SK-N-SH (cell line): ENCODE results near the gene TP53TG5. TPM values are rescaled to one million over a fixed set of nuclear protein-coding genes. Genes with fewer than 3 reads are reported as not detected.

ENCODE experiments used
- CTCF ChIA-PET: fragments of 300-600, 350-600 bp; formaldehyde crosslinking; extraction: SDS; loops from one replicate; lab custom pipeline; 2021; lab: Yijun Ruan, JAX
- POLR2A ChIA-PET: fragments of 350-600 bp; sonication (Branson Sonifier 250); formaldehyde crosslinking; extraction: SDS; loops from one replicate; lab custom pipeline; 2020; ENCODE audit warnings: antibody characterized with exemption, inconsistent platforms; lab: Yijun Ruan, JAX
- DNase-seq: peaks from one replicate; pipeline ENCODE4 v3.0.0; 2012
- H2AFZ ChIP-seq: fragments of 200-600 bp; sonication (generic); 2 replicates; pipeline ENCODE4 v1.8.1; 2016; ENCODE audit warnings: antibody characterized with exemption, mild to moderate bottlenecking, low read depth
- H3F3A ChIP-seq: fragments of 200-600 bp; sonication (generic); replicated peaks from 2 replicates; pipeline ENCODE3; 2016; ENCODE audit warnings: antibody characterized with exemption, mild to moderate bottlenecking; ENCODE audit not compliant: insufficient read depth
- H3K27ac ChIP-seq, 2 experiments: fragments of 200-500 bp in 1 of 2; fragments of 200-600 bp in 1 of 2; sonication (Bioruptor generic) in 1 of 2; sonication (generic), shearing (Covaris generic) in 1 of 2; 2 replicates each; pipeline versions ENCODE4 v1.5.1 to v1.6.1; 2014 to 2016; ENCODE audit warnings: low read depth in 2 of 2, inconsistent platforms in 1 of 2, low read length in 1 of 2, mild to moderate bottlenecking in 1 of 2, mixed read lengths in 1 of 2
- H3K27me3 ChIP-seq: fragments of 200-600 bp; sonication (generic), shearing (Covaris generic); 2 replicates; pipeline ENCODE4 v1.6.1; 2016; ENCODE audit warnings: mixed run types; ENCODE audit not compliant: insufficient read depth
- H3K36me3 ChIP-seq, 2 experiments: fragments of 200-500 bp in 1 of 2; fragments of 200-600 bp in 1 of 2; sonication (Bioruptor generic) in 1 of 2; sonication (generic) in 1 of 2; replicated peaks in 1 of 2; 2 replicates each; pipeline versions ENCODE3 to v1.5.1; 2014 to 2016; ENCODE audit warnings: low read length in 1 of 2, mild to moderate bottlenecking in 1 of 2; ENCODE audit not compliant: insufficient read depth in 2 of 2, control insufficient read depth in 1 of 2
- H3K4me1 ChIP-seq, 2 experiments: fragments of 200-500 bp in 1 of 2; fragments of 200-600 bp in 1 of 2; sonication (Bioruptor generic) in 1 of 2; sonication (generic), shearing (Covaris generic) in 1 of 2; 2 replicates each; pipeline versions ENCODE4 v1.5.1 to v1.6.1; 2014 to 2016; ENCODE audit warnings: low read depth in 1 of 2, low read length in 1 of 2, mixed run types in 1 of 2; ENCODE audit not compliant: insufficient read depth in 2 of 2, control insufficient read depth in 1 of 2
- H3K4me2 ChIP-seq: fragments of 200-600 bp; sonication (generic), shearing (Covaris generic); 2 replicates; pipeline ENCODE4 v1.6.1; 2017; ENCODE audit warnings: mixed run types
- H3K4me3 ChIP-seq, 2 experiments: fragments of 200-500 bp in 1 of 2; fragments of 200-600 bp in 1 of 2; sonication (Bioruptor generic) in 1 of 2; sonication (generic), shearing (Covaris generic) in 1 of 2; 2 replicates each; pipeline versions ENCODE4 v1.5.1 to v1.8.1; 2014 to 2016; ENCODE audit warnings: low read depth in 2 of 2, inconsistent platforms in 1 of 2, low read length in 1 of 2, mild to moderate bottlenecking in 1 of 2, mixed read lengths in 1 of 2, moderate library complexity in 1 of 2
- H3K79me2 ChIP-seq: fragments of 200-600 bp; sonication (generic); 2 replicates; pipeline ENCODE4 v1.8.1; 2017; ENCODE audit warnings: mild to moderate bottlenecking; ENCODE audit not compliant: insufficient read depth
- H3K9ac ChIP-seq: fragments of 200-600 bp; sonication (generic); 2 replicates; pipeline ENCODE4 v1.6.1; 2017; ENCODE audit warnings: mixed run types
- H3K9me2 ChIP-seq: fragments of 200-600 bp; sonication (generic); 2 replicates; pipeline ENCODE4 v1.6.1; 2017; ENCODE audit warnings: mixed run types
- H3K9me3 ChIP-seq: fragments of 200-600 bp; sonication (generic); 2 replicates; pipeline ENCODE4 v1.6.1; 2017; ENCODE audit warnings: mixed run types, mild to moderate bottlenecking, moderate library complexity
- H4K20me1 ChIP-seq: fragments of 200-600 bp; sonication (generic); 2 replicates; pipeline ENCODE4 v1.6.1; 2017; ENCODE audit warnings: mild to moderate bottlenecking, mixed run types; ENCODE audit not compliant: insufficient read depth
- CHD2 ChIP-seq: fragments of 150-350 bp; IDR thresholded peaks from 2 replicates; pipeline ENCODE4 v1.6.1; 2018; ENCODE audit warnings: low read length; ENCODE audit not compliant: partially characterized antibody
- EP300 ChIP-seq, 2 experiments: IDR thresholded peaks; 2 replicates each; pipeline versions ENCODE4 v1.4.0 to v1.6.1; 2012; ENCODE audit warnings: borderline replicate concordance in 1 of 2, low read depth in 1 of 2, low read length in 1 of 2
- EZH2phosphoT487 ChIP-seq: fragments of 200-600 bp; sonication (generic); IDR thresholded peaks from 2 replicates; pipeline ENCODE4 v1.6.1; 2017; ENCODE audit warnings: low read depth, mixed run types, mild to moderate bottlenecking, antibody characterized with exemption, moderate library complexity, borderline replicate concordance
- FOSL2 ChIP-seq: IDR thresholded peaks from 2 replicates; pipeline ENCODE4 v1.4.0; 2012; ENCODE audit warnings: low read depth, mild to moderate bottlenecking, moderate library complexity, borderline replicate concordance
- FOXJ3 ChIP-seq: sonication (generic); formaldehyde crosslinking; IDR thresholded peaks from 2 replicates; pipeline ENCODE4 v1.5.1; 2020; ENCODE audit warnings: mild to moderate bottlenecking, missing genetic modification reagents
- FOXM1 ChIP-seq: IDR thresholded peaks from 2 replicates; pipeline ENCODE4 v1.4.0; 2012; ENCODE audit warnings: low read depth, mild to moderate bottlenecking
- GATA2 ChIP-seq: sonication (generic); formaldehyde crosslinking; IDR thresholded peaks from 2 replicates; pipeline ENCODE4 v1.5.0; 2020; ENCODE audit warnings: mild to moderate bottlenecking, missing genetic modification reagents
- JUND ChIP-seq: IDR thresholded peaks from 2 replicates; pipeline ENCODE4 v1.4.0; 2012
- MAX ChIP-seq: IDR thresholded peaks from 2 replicates; pipeline ENCODE4 v1.4.0; 2012; ENCODE audit warnings: low read depth
- MEF2A ChIP-seq: IDR thresholded peaks from 2 replicates; pipeline ENCODE4 v1.4.0; 2012; ENCODE audit warnings: low read depth, borderline replicate concordance
- MXI1 ChIP-seq: IDR thresholded peaks from 2 replicates; pipeline ENCODE4 v1.6.1; 2012; ENCODE audit warnings: mild to moderate bottlenecking, low read depth, low read length, improper control_type of control experiment
- NFIC ChIP-seq: IDR thresholded peaks from 2 replicates; pipeline ENCODE4 v1.4.0; 2012; ENCODE audit warnings: borderline replicate concordance
- PBX3 ChIP-seq: IDR thresholded peaks from 2 replicates; pipeline ENCODE4; 2012
- POLR2AphosphoS5 ChIP-seq: IDR thresholded peaks from 2 replicates; pipeline ENCODE4 v1.6.1; 2012; ENCODE audit warnings: low read depth, low read length
- REST ChIP-seq: IDR thresholded peaks from 2 replicates; pipeline ENCODE4 v1.6.1; 2012; ENCODE audit warnings: mild to moderate bottlenecking, low read depth, low read length, moderate library complexity
- RFX5 ChIP-seq: IDR thresholded peaks from 2 replicates; pipeline ENCODE4 v1.6.1; 2012; ENCODE audit warnings: mild to moderate bottlenecking, improper control_type of control experiment, low read length
- RXRA ChIP-seq: IDR thresholded peaks from 2 replicates; pipeline ENCODE4 v1.4.0; 2012; ENCODE audit warnings: low read depth, mild to moderate bottlenecking, borderline replicate concordance
- SIN3A ChIP-seq: IDR thresholded peaks from 2 replicates; pipeline ENCODE4 v1.6.1; 2012; ENCODE audit warnings: low read depth, mild to moderate bottlenecking, low read length, moderate library complexity, borderline replicate concordance
- SMC3 ChIP-seq: IDR thresholded peaks from 2 replicates; pipeline ENCODE4 v1.6.1; 2012; ENCODE audit warnings: low read depth, low read length, improper control_type of control experiment
- TAF1 ChIP-seq: IDR thresholded peaks from 2 replicates; pipeline ENCODE4 v1.6.1; 2012; ENCODE audit warnings: low read depth, mild to moderate bottlenecking, low read length, moderate library complexity, borderline replicate concordance
- TEAD4 ChIP-seq: IDR thresholded peaks from 2 replicates; pipeline ENCODE4 v1.4.0; 2012; ENCODE audit warnings: mild to moderate bottlenecking, borderline replicate concordance; ENCODE audit not compliant: insufficient read depth
- USF2 ChIP-seq: fragments of 150-350 bp; IDR thresholded peaks from 2 replicates; pipeline ENCODE4 v1.6.1; 2017; ENCODE audit warnings: antibody characterized with exemption, low read length, low read depth, borderline replicate concordance
- ZBTB33 ChIP-seq: IDR thresholded peaks from 2 replicates; pipeline ENCODE4 v1.4.0; 2012; ENCODE audit warnings: low read depth, borderline replicate concordance
- WGBS: methylation state at CpG from one replicate; pipeline ENCODE4 v1.1.6; 2017; ENCODE audit warnings: low lambda C conversion rate; 5-methylcytosine and 5-hydroxymethylcytosine counted together
- polyA plus RNA-seq, 3 experiments: library from polyadenylated mRNA; depleted of rRNA; stranded (reverse); fragments of >200 nt; gene quantifications; 2 replicates each; pipeline ENCODE4 v1.2.3, GENCODE V29; 2012

TP53TG5 gene
- polyA plus RNA-seq, 1 of the 3 experiments (the other 2 are of a cell fraction): not detected

- ChIA-PET CTCF (interaction anchor here (0.9 to 3.7 kb wide), 9 partner anchors 9 to 355 kb away, joined by 3 to 22 read pairs (median 4); no protein-coding TSS in a partner anchor), POLR2A (interaction anchor here (0.7 to 1.9 kb wide), 7 partner anchors 8 to 445 kb away, joined by 3 to 7 read pairs (median 4); partner anchors contain the start of gene SYS1)
- Histone ChIP-seq H3K4me2 (peak within 1 kb of the TSS; percentile 84), H3K9me2 (no peaks in the 10 kb centered on the region), H3K36me3 (peaks cover 10 to 31% of the 10 kb centered on the region in 2 experiments), H3K9me3 (no peaks in the 10 kb centered on the region), H3K4me1 (peaks cover 6 to 7% of the 10 kb centered on the region in 2 experiments), H3K27ac (peak within 1 kb of the TSS; percentile 52 to 81; a peak in 3 of 4 replicates), H3K27me3 (no peaks in the 10 kb centered on the region), H3K4me3 (peak within 1 kb of the TSS; percentile 74 to 100), H3K79me2 (peaks cover 24% of the 10 kb centered on the region), H2AFZ (peak within 1 kb of the TSS; percentile 96), H4K20me1 (no peaks in the 10 kb centered on the region), H3K9ac (peak within 1 kb of the TSS; percentile 90), H3F3A (peaks cover 3% of the 10 kb centered on the region)
- peak; percentile 91 for DNase-seq
- WGBS: under 1% methylated on average over 24 of the region's 52 CpGs
- no peak for TF ChIP-seq TEAD4
- no peak for TF ChIP-seq GATA2 (CRISPR knock-in tag)
- TF ChIP-seq CHD2: peak; percentile 82
- peak; percentile 81 for TF ChIP-seq MXI1
- peak; percentile 96 for TF ChIP-seq POLR2AphosphoS5
- TF ChIP-seq USF2: no peak
- TF ChIP-seq PBX3: no peak
- TF ChIP-seq EP300 (IDR thresholded peaks at IDR 0.05; ENCODE audit: borderline replicate concordance in 1 of 2, low read depth in 1 of 2, low read length in 1 of 2): no peak
- no peak for TF ChIP-seq SIN3A
- no peak for TF ChIP-seq FOSL2
- 0 out of 2 replicates have a peak, but pooled peaks have one; percentile 15 for TF ChIP-seq RFX5
- TF ChIP-seq MEF2A: no peak
- TF ChIP-seq FOXM1: no peak
- peak; percentile 64 for TF ChIP-seq TAF1
- peak; percentile 68; the same call in 1 of the 2 replicates for TF ChIP-seq MAX
- TF ChIP-seq SMC3: peak; percentile 14; the same call in 1 of the 2 replicates
- no peak for TF ChIP-seq NFIC
- TF ChIP-seq REST: no peak
- TF ChIP-seq RXRA: no peak
- no peak for TF ChIP-seq JUND
- TF ChIP-seq ZBTB33: 0 out of 2 replicates have a peak, but pooled peaks have one; percentile 60
- no peak for TF ChIP-seq FOXJ3 (CRISPR knock-in tag)
- no peak for TF ChIP-seq EZH2phosphoT487
Measured at GRCh38 chr20:45415822-45416637, 37.9 kb upstream of the TP53TG5 start, which contains the start of gene PIGT. Gene PIGT, plus strand, starts transcription at chr20:45416141. Its CDS starts 16 bp downstream, at chr20:45416157.
